C4-2B (cell line): ENCODE data around the gene MICAL1.

Experiments used
- CTCF ChIP-seq: fragments of 450-650 bp; conservative IDR thresholded peaks from 2 replicates; pipeline ENCODE4 v1.5.1; 2017; ENCODE audit warnings: mild to moderate bottlenecking
- ZFX ChIP-seq: fragments of 450-650 bp; IDR thresholded peaks from 2 replicates; pipeline ENCODE4 v1.6.1; 2017

- TF ChIP-seq CTCF (no peak), ZFX (no peak)
These were observed 34.4 kb downstream of the MICAL1 start for GRCh38 chr6:109421184-109421583.
